A673 (cell line): Measurements from ENCODE around the gene LEFTY1.

Experiments
- CTCF ChIP-seq: fragments of 300-800, 200-600 bp; sonication (generic); conservative IDR thresholded peaks from 2 replicates; pipeline ENCODE4 v1.5.1; 2017; ENCODE audit warnings: low read depth, mild to moderate bottlenecking, antibody characterized with exemption, low read length, moderate library complexity, mixed read lengths
- EZH2 ChIP-seq: fragments of 200-600 bp; sonication (generic); IDR thresholded peaks from 2 replicates; pipeline ENCODE4 v1.6.1; 2017; ENCODE audit warnings: borderline replicate concordance, low read depth, mild to moderate bottlenecking, mixed read lengths, antibody characterized with exemption, low read length; ENCODE audit not compliant: poor library complexity, severe bottlenecking

GRCh38 chr1:225896937-225897549, 8.1 kb upstream of the LEFTY1 start:
- TF ChIP-seq CTCF = no peak
- TF ChIP-seq EZH2 = no peak
